Testis (tissue), 2 donors: ENCODE data around the gene GSN.

ENCODE experiments used
- POLR2A ChIP-seq: fragments of 450-650 bp; IDR thresholded peaks from one replicate; pipeline ENCODE4 v1.6.1; 2017; ENCODE audit warnings: antibody characterized with exemption, mild to moderate bottlenecking, moderate library complexity
- TF ChIP-seq, protein P1 (sequence below), 3 experiments: fragments of 450-650 bp in 2 of 3; fragments of 200-600 bp in 1 of 3; sonication (generic) in 1 of 3; IDR thresholded peaks; one replicate each; pipeline ENCODE4 v1.5.1; 2016 to 2019; ENCODE audit warnings: antibody characterized with exemption in 3 of 3, mild to moderate bottlenecking in 2 of 3, moderate library complexity in 1 of 3

DNA sequence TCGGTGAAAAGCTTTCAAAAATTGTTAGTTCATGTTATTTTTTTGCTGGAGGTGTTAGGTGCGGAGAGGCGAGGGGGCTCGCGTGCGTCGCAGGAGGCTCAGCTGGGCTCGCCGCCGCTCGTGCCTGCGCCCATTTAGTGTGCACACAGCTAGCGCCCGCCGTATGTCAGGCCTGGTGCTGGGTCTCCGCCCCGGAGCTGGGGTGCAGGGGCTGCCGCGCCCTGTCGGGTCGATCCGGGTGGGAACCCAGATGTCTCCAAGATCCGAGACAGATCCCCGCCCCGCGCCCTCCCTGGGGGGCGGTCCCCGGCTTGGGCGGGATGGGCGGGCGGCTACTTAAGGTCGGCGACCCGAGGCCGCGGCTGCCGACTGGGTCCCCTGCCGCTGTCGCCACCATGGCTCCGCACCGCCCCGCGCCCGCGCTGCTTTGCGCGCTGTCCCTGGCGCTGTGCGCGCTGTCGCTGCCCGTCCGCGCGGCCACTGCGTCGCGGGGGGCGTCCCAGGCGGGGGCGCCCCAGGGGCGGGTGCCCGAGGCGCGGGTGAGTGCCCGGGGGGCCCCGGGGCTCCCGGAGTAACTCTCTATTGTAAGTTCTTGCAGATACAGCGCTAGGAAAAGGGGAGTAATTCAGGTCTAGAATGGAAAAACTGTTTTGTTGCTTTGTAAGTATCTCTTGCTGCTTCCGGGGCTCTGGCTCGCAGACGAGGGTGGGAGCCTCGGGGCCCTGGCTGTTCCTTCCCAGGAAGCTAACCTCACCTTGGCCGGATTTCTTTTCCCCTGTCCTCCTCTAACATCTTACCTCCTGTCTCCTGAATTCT is 31.7 kb downstream of the GSN start:
- TF ChIP-seq, protein P1, sequence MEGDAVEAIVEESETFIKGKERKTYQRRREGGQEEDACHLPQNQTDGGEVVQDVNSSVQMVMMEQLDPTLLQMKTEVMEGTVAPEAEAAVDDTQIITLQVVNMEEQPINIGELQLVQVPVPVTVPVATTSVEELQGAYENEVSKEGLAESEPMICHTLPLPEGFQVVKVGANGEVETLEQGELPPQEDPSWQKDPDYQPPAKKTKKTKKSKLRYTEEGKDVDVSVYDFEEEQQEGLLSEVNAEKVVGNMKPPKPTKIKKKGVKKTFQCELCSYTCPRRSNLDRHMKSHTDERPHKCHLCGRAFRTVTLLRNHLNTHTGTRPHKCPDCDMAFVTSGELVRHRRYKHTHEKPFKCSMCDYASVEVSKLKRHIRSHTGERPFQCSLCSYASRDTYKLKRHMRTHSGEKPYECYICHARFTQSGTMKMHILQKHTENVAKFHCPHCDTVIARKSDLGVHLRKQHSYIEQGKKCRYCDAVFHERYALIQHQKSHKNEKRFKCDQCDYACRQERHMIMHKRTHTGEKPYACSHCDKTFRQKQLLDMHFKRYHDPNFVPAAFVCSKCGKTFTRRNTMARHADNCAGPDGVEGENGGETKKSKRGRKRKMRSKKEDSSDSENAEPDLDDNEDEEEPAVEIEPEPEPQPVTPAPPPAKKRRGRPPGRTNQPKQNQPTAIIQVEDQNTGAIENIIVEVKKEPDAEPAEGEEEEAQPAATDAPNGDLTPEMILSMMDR (IDR thresholded peaks at IDR 0.05): no peak
- no peak for TF ChIP-seq POLR2A
